Mucosa of descending colon (tissue), 3 donors: ENCODE measurements around the gene TBC1D14. TPM values are rescaled to one million over a fixed set of nuclear protein-coding genes. Genes with fewer than 3 reads are reported as not detected.

Source experiments
- ATAC-seq: fragments of 200-7000 bp; cut with Tn5 transposase; one replicate; pipeline ENCODE4 v1.9.1; 2020; ENCODE audit warnings: mild to moderate bottlenecking, moderate library complexity
- DNase-seq, 3 donors: peaks; one replicate each; pipeline ENCODE4 v3.0.0-alpha.2; 2020
- H3K36me3 ChIP-seq: fragments of 200-600 bp; one replicate; pipeline ENCODE4 v1.8.0; 2021; ENCODE audit warnings: low read depth, mild to moderate bottlenecking
- H3K4me1 ChIP-seq: fragments of 200-600 bp; one replicate; pipeline ENCODE4 v1.8.0; 2021; ENCODE audit warnings: low read depth, mild to moderate bottlenecking
- H3K4me3 ChIP-seq: fragments of 200-600 bp; one replicate; pipeline ENCODE4 v1.8.0; 2021; ENCODE audit warnings: mild to moderate bottlenecking
- H3K9me3 ChIP-seq: fragments of 200-600 bp; one replicate; pipeline ENCODE4 v1.8.0; 2021; ENCODE audit warnings: mild to moderate bottlenecking
- CTCF ChIP-seq: fragments of 200-600 bp; IDR thresholded peaks from one replicate; pipeline ENCODE4 v1.8.0; 2022; ENCODE audit warnings: antibody characterized with exemption, mild to moderate bottlenecking
- intact Hi-C, 2 donors: fragments of 100-400 bp; cut with DNase I in 1 of 2; cut with micrococcal nuclease in 1 of 2; formaldehyde crosslinking; loops; one replicate each; pipeline versions ENCODE4 v1.11.0 to v1.11.1; 2022; cut with DNase I, micrococcal nuclease
- total RNA-seq, 3 donors: library from RNA; stranded (reverse); fragmentation: NEBNext Ultra II Directional in 2 of 3; extraction: Animal tissue kit (Norgen Biotek cat#: 25700) in 2 of 3; gene quantifications; one replicate each; pipeline versions ENCODE4 v1.2.1 to v1.2.4, GENCODE V29; 2021 to 2023
- donor health status: DM: no; HTN: no; CAD: no; lungs with moderate emphysema.
- donor health status: DM: no; HTN: no; CAD: no.
- donor health status: DM: no; HTN: yes; CAD: no.

TBC1D14 gene
- total RNA-seq, 3 donors from 2014 or later, result 51.8 to 70.8 (median 56.2) TPM

- ATAC-seq (no peak), DNase-seq (no peak)
- Histone ChIP-seq H3K4me1 (no peaks in the 10 kb centered on the region), H3K36me3 (peaks cover 4% of the 10 kb centered on the region), H3K4me3 (no peak overlapping the region), H3K9me3 (no peaks in the 10 kb centered on the region)
- no peak for TF ChIP-seq CTCF
- intact Hi-C loops, result no loop called here
Measured at GRCh38 chr4:7023486-7023885, 113.9 kb downstream of the TBC1D14 start.

DNA sequence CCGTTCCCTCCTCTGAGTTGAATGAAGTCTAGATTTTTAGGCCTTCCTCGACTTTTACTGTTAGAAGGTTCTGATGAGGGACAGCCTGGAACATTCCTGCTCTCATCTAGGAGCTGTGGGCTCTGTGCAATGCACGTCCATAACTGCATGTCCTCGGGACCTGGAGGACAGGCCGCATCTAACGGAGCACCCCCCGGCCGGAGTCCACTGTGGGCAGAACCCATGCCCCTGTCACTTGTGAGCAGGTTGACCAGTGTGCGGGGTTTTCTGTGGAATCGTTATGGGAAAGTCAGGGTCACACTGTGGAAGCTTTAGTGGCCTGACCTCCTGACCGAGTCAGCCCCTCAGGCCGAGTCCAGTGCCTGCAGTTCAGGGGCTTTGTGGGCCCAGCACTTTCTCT lies 114.3 kb downstream of the TBC1D14 start:
- Histone ChIP-seq H3K9me3 (no peaks in the 10 kb centered on the region), H3K36me3 (peaks cover 4% of the 10 kb centered on the region), H3K4me1 (no peaks in the 10 kb centered on the region), H3K4me3 (no peak overlapping the region)
- intact Hi-C loops, result no loop called here
- TF ChIP-seq CTCF, result no peak
- no peak for DNase-seq
- ATAC-seq, result no peak

DNA sequence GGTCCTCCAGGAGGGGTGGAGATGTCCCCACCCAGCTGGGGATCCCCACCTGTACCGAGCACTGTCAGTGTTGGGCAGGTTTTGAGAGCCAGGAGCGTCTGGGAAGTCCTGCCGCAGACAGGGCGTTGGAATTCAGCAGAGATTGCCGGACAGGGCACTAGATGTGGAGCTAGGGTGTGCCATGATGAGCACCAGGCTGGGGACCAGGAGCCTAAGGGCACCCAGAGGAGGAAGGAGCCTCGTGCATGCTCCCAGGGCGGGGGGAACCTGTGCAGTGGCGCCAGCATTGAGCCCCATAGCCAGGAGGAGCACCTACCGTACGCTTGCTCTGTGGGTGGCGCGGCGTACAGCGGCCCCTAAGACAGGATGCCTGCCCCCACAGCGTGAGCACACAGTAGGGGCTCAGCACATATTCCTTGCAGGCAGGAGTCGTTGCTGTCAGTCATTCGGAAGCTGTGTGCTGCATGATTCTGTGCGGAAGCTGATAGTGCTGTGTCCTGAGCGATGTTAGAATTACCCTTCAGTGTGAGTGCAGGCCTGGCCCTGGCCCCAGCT lies 114.8 kb downstream of the TBC1D14 start:
- no peaks in the 10 kb centered on the region for H3K4me1 ChIP-seq
- intact Hi-C loops, result no loop called here
- TF ChIP-seq CTCF, result no peak
- no peaks in the 10 kb centered on the region for H3K9me3 ChIP-seq
- ATAC-seq, result no peak
- H3K4me3 ChIP-seq, result no peak overlapping the region
- H3K36me3 ChIP-seq, result peaks cover 4% of the 10 kb centered on the region
- DNase-seq, result no peak

- ATAC-seq (no peak), DNase-seq (no peak)
- TF ChIP-seq CTCF, result no peak
- Histone ChIP-seq H3K4me3 (no peak overlapping the region), H3K36me3 (peaks cover 4% of the 10 kb centered on the region), H3K9me3 (no peaks in the 10 kb centered on the region), H3K4me1 (no peaks in the 10 kb centered on the region)
- intact Hi-C loops, result no loop called here
Measured at GRCh38 chr4:7025040-7025602, 115.5 kb downstream of the TBC1D14 start.

- Histone ChIP-seq H3K4me3 (no peak overlapping the region), H3K9me3 (no peaks in the 10 kb centered on the region), H3K4me1 (no peaks in the 10 kb centered on the region), H3K36me3 (peaks cover 4% of the 10 kb centered on the region)
- no peak for TF ChIP-seq CTCF
- intact Hi-C loops, result no loop called here
- ATAC-seq, result no peak
- no peak for DNase-seq
Measured at GRCh38 chr4:7026107-7026506, 116.5 kb downstream of the TBC1D14 start.

DNA sequence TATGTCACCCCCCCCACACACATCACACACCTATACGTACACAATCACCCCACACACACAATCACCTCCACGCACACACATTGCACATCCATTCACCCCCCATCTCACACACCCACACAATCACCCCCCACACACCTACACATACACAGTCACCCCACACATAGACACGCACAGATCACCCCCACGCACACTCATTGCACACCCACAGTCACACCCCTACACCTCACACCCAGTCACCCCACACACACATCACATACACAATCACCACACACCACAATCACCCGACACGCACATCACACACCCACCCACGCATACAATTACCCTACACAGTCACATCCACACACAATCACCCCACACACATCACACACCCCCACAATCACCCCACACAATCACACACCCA lies 117.7 kb downstream of the TBC1D14 start:
- intact Hi-C loops, result no loop called here
- no peak overlapping the region for H3K4me3 ChIP-seq
- no peaks in the 10 kb centered on the region for H3K4me1 ChIP-seq
- DNase-seq (no peak), ATAC-seq (no peak)
- TF ChIP-seq CTCF, result no peak
- peaks cover 4% of the 10 kb centered on the region for H3K36me3 ChIP-seq
- no peaks in the 10 kb centered on the region for H3K9me3 ChIP-seq
